GM12873 (cell line): Measurements from ENCODE around the gene SASH3.

ENCODE experiments used
- TF ChIP-seq, protein P1 (sequence below): IDR thresholded peaks from 2 replicates; pipeline ENCODE4 v1.5.1; 2012; ENCODE audit warnings: low read depth, mild to moderate bottlenecking, moderate library complexity, low read length, control low read depth; ENCODE audit not compliant: insufficient read depth; ENCODE audit errors: missing control alignments

Gene SASH3

DNA sequence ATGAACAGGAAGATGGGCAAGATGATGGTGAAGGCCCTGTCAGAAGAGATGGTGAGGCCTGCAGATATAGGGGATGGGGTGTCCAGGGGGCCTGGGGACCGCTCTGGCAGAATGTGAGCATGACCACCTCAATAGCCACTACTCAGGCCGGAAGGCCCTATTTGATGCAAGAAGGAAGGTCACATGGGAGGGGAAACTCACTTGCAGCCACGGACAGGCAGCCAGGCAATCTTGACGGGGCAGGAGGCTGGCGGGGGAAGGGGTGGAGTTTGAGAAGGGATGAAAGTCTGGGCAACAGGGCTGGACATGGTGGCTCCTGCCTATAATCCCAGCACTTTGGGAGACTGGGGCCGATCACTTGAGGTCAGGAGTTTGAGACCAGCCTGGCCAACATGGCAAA, 8.8 kb downstream of the SASH3 start:
- TF ChIP-seq, protein P1, sequence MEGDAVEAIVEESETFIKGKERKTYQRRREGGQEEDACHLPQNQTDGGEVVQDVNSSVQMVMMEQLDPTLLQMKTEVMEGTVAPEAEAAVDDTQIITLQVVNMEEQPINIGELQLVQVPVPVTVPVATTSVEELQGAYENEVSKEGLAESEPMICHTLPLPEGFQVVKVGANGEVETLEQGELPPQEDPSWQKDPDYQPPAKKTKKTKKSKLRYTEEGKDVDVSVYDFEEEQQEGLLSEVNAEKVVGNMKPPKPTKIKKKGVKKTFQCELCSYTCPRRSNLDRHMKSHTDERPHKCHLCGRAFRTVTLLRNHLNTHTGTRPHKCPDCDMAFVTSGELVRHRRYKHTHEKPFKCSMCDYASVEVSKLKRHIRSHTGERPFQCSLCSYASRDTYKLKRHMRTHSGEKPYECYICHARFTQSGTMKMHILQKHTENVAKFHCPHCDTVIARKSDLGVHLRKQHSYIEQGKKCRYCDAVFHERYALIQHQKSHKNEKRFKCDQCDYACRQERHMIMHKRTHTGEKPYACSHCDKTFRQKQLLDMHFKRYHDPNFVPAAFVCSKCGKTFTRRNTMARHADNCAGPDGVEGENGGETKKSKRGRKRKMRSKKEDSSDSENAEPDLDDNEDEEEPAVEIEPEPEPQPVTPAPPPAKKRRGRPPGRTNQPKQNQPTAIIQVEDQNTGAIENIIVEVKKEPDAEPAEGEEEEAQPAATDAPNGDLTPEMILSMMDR = no peak

DNA sequence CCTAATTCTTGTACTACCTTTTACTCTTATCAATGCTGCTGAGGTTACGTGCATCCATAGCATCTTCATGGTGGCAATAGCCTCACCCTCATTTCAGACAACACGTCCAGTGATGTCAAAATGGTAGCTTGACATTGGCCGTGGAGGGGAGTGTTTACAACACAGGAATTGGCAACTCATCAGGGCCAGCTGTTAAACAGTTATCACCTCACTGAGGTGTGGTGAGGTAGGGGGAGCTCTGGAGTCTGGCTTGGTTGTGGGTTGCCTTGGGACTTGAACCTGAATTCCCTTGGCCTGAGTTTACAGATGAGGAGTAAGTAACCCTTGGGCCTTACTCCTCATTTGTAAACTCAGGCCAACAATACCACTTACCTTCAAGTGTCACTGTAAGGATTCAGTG, 10.4 kb downstream of the SASH3 start:
- TF ChIP-seq, protein P1 = no peak

DNA sequence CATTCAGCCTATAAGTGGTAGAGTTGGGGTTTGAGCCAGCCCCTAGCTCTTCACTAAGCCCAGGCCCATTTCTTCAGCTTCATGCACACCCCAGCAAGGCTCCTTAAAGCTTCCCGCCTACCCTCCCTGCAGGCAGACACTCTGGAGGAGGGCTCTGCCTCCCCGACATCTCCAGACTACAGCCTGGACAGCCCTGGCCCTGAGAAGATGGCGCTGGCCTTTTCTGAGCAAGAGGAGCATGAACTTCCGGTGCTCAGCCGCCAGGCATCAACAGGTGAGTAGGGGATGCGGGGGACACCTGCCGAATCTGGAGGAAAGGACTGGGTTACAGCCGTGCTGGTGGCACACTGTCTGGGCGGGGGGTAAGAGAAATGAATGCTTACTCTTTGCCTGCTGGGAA, 11.1 kb downstream of the SASH3 start:
- TF ChIP-seq, protein P1 = no peak

DNA sequence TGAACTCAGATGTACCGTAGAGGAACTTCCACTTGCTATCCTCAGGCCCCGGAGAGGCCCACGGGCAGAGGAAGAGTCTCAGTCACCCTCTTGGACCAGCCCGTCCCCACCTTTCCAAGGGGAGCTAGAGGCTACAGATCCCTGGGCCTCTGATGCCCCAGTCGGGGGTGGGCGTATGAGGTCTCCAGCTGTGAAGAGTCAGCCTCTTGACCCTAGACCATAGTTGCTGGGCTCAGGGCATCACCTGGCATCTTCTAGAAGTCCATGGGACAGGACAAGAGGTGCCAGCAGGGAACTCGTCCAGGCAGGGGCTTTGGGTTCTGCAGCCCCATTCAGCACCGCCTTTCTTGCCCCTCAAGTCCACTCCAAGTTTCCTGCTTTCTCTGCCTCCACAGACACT, 11.6 kb downstream of the SASH3 start:
- TF ChIP-seq, protein P1 = no peak

DNA sequence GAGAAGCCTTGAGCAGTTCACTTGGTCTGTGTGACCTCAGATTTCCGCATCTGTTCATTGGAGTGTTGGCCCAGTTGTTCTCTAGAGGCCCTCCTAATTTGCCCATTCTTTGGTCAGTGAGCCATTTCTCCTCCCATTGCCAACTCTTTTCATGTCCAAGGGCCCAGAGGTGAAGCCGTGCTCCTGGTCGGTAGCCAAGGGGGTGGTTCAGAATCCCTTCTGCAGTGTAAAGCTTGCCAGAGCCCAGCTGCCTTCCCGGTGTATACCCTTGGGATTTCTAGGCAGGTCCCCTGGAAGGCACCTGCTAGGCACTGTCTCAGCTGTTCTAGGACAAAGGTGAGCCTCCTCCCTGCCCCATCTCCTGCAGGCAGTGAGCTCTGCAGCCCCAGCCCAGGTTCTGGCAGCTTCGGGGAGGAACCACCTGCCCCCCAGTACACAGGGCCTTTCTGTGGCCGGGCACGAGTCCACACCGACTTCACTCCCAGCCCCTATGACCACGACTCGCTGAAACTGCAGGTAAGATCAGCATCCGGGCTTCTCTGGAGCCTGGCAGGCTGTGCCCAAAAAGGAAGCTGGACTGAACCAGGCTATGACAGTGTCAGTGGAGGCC, 12.3 kb downstream of the SASH3 start:
- TF ChIP-seq, protein P1 = no peak

DNA sequence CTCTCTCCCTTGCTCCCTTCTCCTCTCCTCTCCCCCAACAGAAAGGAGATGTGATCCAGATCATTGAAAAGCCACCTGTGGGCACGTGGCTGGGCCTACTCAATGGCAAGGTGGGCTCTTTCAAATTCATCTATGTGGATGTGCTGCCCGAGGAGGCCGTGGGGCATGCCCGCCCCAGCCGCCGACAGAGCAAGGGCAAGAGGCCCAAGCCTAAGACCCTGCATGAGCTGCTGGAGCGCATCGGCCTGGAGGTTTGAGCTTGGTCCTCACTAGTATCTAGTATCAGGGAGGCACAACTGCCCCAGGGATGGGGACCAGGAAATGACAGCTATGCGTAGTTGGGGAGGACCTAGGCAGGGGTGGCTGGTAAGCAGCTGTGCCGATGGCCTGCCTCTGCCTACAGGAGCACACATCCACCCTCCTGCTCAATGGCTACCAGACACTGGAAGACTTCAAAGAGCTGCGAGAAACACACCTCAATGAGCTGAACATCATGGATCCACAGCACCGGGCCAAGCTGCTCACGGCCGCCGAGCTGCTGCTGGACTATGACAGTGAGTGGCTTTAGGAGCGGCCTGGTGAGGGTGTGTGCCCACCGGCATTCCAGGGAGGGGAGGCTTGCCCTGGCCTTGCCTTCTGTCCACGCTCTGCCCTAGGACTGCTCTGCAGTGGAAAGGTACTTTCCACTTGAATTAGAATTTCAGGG, 13.0 kb downstream of the SASH3 start:
- TF ChIP-seq, protein P1 = no peak

DNA sequence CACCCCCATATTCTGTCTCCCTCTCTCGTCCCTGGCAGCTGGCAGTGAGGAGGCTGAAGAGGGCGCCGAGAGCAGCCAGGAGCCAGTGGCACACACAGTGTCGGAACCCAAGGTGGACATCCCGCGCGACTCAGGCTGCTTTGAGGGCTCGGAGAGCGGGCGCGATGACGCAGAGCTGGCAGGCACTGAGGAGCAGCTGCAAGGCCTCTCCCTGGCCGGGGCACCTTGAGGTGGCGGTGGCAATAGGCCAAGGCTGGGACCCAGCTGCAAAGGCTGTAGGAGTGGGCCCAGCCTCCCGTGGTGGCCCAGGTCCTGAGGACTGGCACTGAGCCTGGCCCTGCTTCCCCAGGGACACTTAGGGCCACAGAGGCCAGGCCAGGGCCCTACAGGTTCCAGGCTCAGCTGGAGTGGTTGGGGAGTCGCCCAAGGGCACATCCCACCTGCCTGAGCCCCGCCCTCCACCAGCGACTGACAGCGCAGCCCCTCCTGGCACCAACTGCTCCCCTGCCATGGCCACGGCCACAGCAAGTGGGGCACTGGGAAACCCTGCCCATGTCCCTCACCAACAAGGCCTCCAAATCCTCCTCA, 13.9 kb downstream of the SASH3 start:
- TF ChIP-seq, protein P1 = no peak
